MCF 10A (cell line): Measurements from ENCODE around the gene OR56A3. TPM values are rescaled to one million over a fixed set of nuclear protein-coding genes. Genes with fewer than 3 reads are reported as not detected.

Experiments used
- BruUV-seq: library from RNA; stranded (reverse); fragments of 400-500 nt; replicated peaks from 2 replicates; lab custom pipeline; 2021; lab: Mats Ljungman, UMichigan
- CTCF ChIA-PET: fragments of 300-600 bp; sonication (Branson Sonifier 250); formaldehyde crosslinking; extraction: SDS; loops from one replicate; lab custom pipeline; 2021; ENCODE audit warnings: antibody characterized with exemption, inconsistent platforms; lab: Yijun Ruan, JAX
- POLR2A ChIA-PET: fragments of 300-600, 350-650 bp; sonication (Branson Sonifier 250); formaldehyde crosslinking; extraction: SDS; loops from one replicate; lab custom pipeline; 2020; ENCODE audit warnings: antibody characterized with exemption, inconsistent platforms; lab: Yijun Ruan, JAX
- DNase-seq: peaks from one replicate; pipeline ENCODE4 v3.0.0-alpha.2; 2018; ENCODE audit not compliant: unreplicated experiment
- H3K27ac Mint-ChIP-seq: one replicate; pipeline ENCODE4 v1.8.0; 2022; ENCODE audit warnings: mild to moderate bottlenecking, low read depth, mixed read lengths; ENCODE audit not compliant: unreplicated experiment
- H3K27me3 Mint-ChIP-seq: one replicate; pipeline ENCODE4 v1.8.0; 2022; ENCODE audit warnings: mixed read lengths; ENCODE audit not compliant: insufficient read depth, unreplicated experiment
- H3K36me3 Mint-ChIP-seq: one replicate; pipeline ENCODE4 v1.8.0; 2022; ENCODE audit warnings: mild to moderate bottlenecking, moderate library complexity, mixed read lengths; ENCODE audit not compliant: insufficient read depth, unreplicated experiment
- H3K4me1 Mint-ChIP-seq: one replicate; pipeline ENCODE4 v1.8.0; 2022; ENCODE audit warnings: mixed read lengths; ENCODE audit not compliant: insufficient read depth, unreplicated experiment
- H3K4me3 Mint-ChIP-seq: one replicate; pipeline ENCODE4 v1.8.0; 2022; ENCODE audit warnings: mild to moderate bottlenecking, moderate library complexity, mixed read lengths; ENCODE audit not compliant: unreplicated experiment
- H3K9me3 Mint-ChIP-seq: one replicate; pipeline ENCODE4 v1.8.0; 2022; ENCODE audit warnings: mixed read lengths; ENCODE audit not compliant: unreplicated experiment
- CTCF ChIP-seq: fragments of 200-600 bp; IDR thresholded peaks from one replicate; pipeline ENCODE4 v1.8.0; 2022; ENCODE audit warnings: antibody characterized with exemption, mild to moderate bottlenecking; ENCODE audit not compliant: unreplicated experiment
- intact Hi-C: fragments of 100-400 bp; cut with micrococcal nuclease; formaldehyde crosslinking; loops from 2 replicates; pipeline ENCODE4 v1.14.1; 2022
- total RNA-seq: library from RNA; stranded (reverse); gene quantifications from 2 replicates; pipeline ENCODE4 v1.2.3, GENCODE V29; 2022

Gene OR56A3
- total RNA-seq, 1 experiment from 2014 or later, result not detected

- Mint-ChIP-seq H3K4me1 (no peaks in the 10 kb centered on the region), H3K36me3 (no peaks in the 10 kb centered on the region), H3K27ac (no peak within 1 kb of the TSS), H3K4me3 (no peak within 1 kb of the TSS), H3K27me3 (no peaks in the 10 kb centered on the region), H3K9me3 (peaks cover 2% of the 10 kb centered on the region)
- POLR2A ChIA-PET, result no interaction called here
- BruUV-seq, result no TSS peak
- DNase-seq, result no peak
- TF ChIP-seq CTCF, result no peak
- intact Hi-C loops, result no loop called here
- CTCF ChIA-PET, result interaction anchor here (0.6 kb wide), 1 partner anchor 409 kb away, joined by 3 read pairs; no protein-coding TSS in a partner anchor
Measured at GRCh38 chr11:5986885-5987284, 44.8 kb downstream of the OR56A3 start, which contains the start of gene OR52L1. Gene OR52L1, minus strand, starts transcription at chr11:5986985. Its CDS starts 55 bp downstream, at chr11:5986930.

- CTCF ChIA-PET, result interaction anchor here (0.7 kb wide), 1 partner anchor 515 kb away, joined by 3 read pairs; no protein-coding TSS in a partner anchor
- H3K9me3 Mint-ChIP-seq, result no peaks in the 10 kb centered on the region
- BruUV-seq, result no TSS peak
Measured at GRCh38 chr11:5989203-5989602, 47.2 kb downstream of the OR56A3 start.

GRCh38 chr11:5992150-5992549 is 50.1 kb downstream of the OR56A3 start:
- Mint-ChIP-seq H3K9me3 (no peaks in the 10 kb centered on the region), H3K27ac (no peak overlapping the region), H3K4me1 (no peaks in the 10 kb centered on the region), H3K4me3 (no peak overlapping the region), H3K27me3 (no peaks in the 10 kb centered on the region), H3K36me3 (no peaks in the 10 kb centered on the region)
- ChIA-PET POLR2A (no interaction called here), CTCF (interaction anchor here (0.5 to 3.1 kb wide), 16 partner anchors 12 to 1449 kb away, joined by 3 to 16 read pairs (median 4); no protein-coding TSS in a partner anchor)
- BruUV-seq, result no TSS peak
- DNase-seq, result no peak
- no peak for TF ChIP-seq CTCF
- intact Hi-C loops, result no loop called here

More at GRCh38 chr11:5989203-5989602, 47.2 kb downstream of the OR56A3 start:
- no peak for TF ChIP-seq CTCF
- no peak for DNase-seq
- POLR2A ChIA-PET, result no interaction called here
- intact Hi-C loops, result no loop called here
- H3K27ac Mint-ChIP-seq, result no peak overlapping the region
- H3K36me3 Mint-ChIP-seq, result no peaks in the 10 kb centered on the region
- H3K4me3 Mint-ChIP-seq, result no peak overlapping the region
- H3K27me3 Mint-ChIP-seq, result no peaks in the 10 kb centered on the region
- no peaks in the 10 kb centered on the region for H3K4me1 Mint-ChIP-seq

- intact Hi-C loops, result no loop called here
- H3K9me3 Mint-ChIP-seq, result no peaks in the 10 kb centered on the region
- no TSS peak for BruUV-seq
- CTCF ChIA-PET, result interaction anchor here (0.5 to 3.1 kb wide), 14 partner anchors 11 to 1449 kb away, joined by 3 to 16 read pairs (median 4); no protein-coding TSS in a partner anchor
- no peaks in the 10 kb centered on the region for H3K4me1 Mint-ChIP-seq
- POLR2A ChIA-PET, result interaction anchor here (0.6 kb wide), 1 partner anchor 347 kb away, joined by 3 read pairs; no protein-coding TSS in a partner anchor
- peak; percentile 32 for DNase-seq
- H3K36me3 Mint-ChIP-seq, result no peaks in the 10 kb centered on the region
- peak; percentile 31 for TF ChIP-seq CTCF
- H3K27ac Mint-ChIP-seq, result no peak overlapping the region
- H3K27me3 Mint-ChIP-seq, result no peaks in the 10 kb centered on the region
- H3K4me3 Mint-ChIP-seq, result no peak overlapping the region
Measured at GRCh38 chr11:5992604-5993251, 50.7 kb downstream of the OR56A3 start.
